ENCODE data around the gene SMNDC1.

DNA sequence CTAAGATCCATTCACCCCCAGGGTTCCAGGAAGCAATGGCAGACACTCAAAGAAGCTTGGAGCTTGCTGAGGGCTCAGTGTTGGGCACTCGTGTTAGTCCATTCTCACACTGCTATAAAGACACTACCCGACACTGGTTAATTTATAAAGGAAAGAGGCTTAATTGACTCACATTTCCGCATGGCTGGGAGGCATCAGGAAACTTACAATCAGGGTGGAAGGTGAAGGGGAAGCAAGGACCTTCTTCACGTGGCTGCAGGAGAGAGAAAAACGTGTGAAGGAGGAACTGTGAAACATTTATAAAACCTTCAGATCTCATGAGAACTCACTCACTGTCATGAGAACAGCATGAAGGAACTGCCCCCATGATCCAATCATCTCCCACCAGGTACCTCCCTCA, 44.7 kb upstream of the SMNDC1 start:
- TF ChIP-seq POLR2A (IDR thresholded peaks at IDR 0.05; ENCODE audit: low read depth): no peak
- no peak for TF ChIP-seq CTCF (IDR thresholded peaks at IDR 0.05)
- no peak for TF ChIP-seq POLR2AphosphoS5 (IDR thresholded peaks at IDR 0.05)

All from esophagus muscularis mucosa (tissue), 3 donors.